Nephron progenitor cell (in vitro differentiated cells): ENCODE results near the gene CDH4.

Experiments used
- DNase-seq: peaks from one replicate; pipeline ENCODE4 v3.0.0; 2021
- H3K27ac Mint-ChIP-seq: 2 replicates; pipeline ENCODE4 v1.8.0; 2021; ENCODE audit warnings: mild to moderate bottlenecking, moderate library complexity, mixed read lengths
- H3K27me3 Mint-ChIP-seq: 2 replicates; pipeline ENCODE4 v1.8.0; 2021; ENCODE audit warnings: mild to moderate bottlenecking, low read depth, mixed read lengths; ENCODE audit not compliant: poor library complexity
- H3K36me3 Mint-ChIP-seq: 2 replicates; pipeline ENCODE4 v1.8.0; 2021; ENCODE audit warnings: low read depth, mixed read lengths
- H3K4me1 Mint-ChIP-seq: 2 replicates; pipeline ENCODE4 v1.8.0; 2021; ENCODE audit warnings: mixed read lengths
- H3K4me3 Mint-ChIP-seq: 2 replicates; pipeline ENCODE4 v1.8.0; 2021; ENCODE audit warnings: mild to moderate bottlenecking, moderate library complexity, mixed read lengths
- H3K9me3 Mint-ChIP-seq: 2 replicates; pipeline ENCODE4 v1.8.0; 2021; ENCODE audit warnings: mild to moderate bottlenecking, moderate library complexity, mixed read lengths
- CTCF ChIP-seq: fragments of 200-600 bp; sonication (generic); IDR thresholded peaks from 2 replicates; pipeline ENCODE4 v1.5.0; 2021; ENCODE audit warnings: antibody characterized with exemption

CDH4 gene

GRCh38 chr20:61847420-61847748 is 595.3 kb downstream of the CDH4 start:
- DNase-seq = no peak
- Mint-ChIP-seq H3K36me3 (no peaks in the 10 kb centered on the region), H3K4me1 (peaks cover 5% of the 10 kb centered on the region), H3K27me3 (peaks cover 9% of the 10 kb centered on the region), H3K27ac (no peak overlapping the region), H3K9me3 (peaks cover 3% of the 10 kb centered on the region), H3K4me3 (no peak overlapping the region)
- no peak for TF ChIP-seq CTCF

GRCh38 chr20:61847986-61848385 is 595.9 kb downstream of the CDH4 start:
- H3K4me3 Mint-ChIP-seq = no peak overlapping the region

GRCh38 chr20:61848851-61849250 is 596.8 kb downstream of the CDH4 start:
- no peak overlapping the region for H3K27ac Mint-ChIP-seq

More at GRCh38 chr20:61847986-61848385, 595.9 kb downstream of the CDH4 start:
- H3K36me3 Mint-ChIP-seq = no peaks in the 10 kb centered on the region
- no peak overlapping the region for H3K27ac Mint-ChIP-seq
- DNase-seq = no peak
- H3K9me3 Mint-ChIP-seq = peaks cover 3% of the 10 kb centered on the region
- peaks cover 5% of the 10 kb centered on the region for H3K4me1 Mint-ChIP-seq
- H3K27me3 Mint-ChIP-seq = peaks cover 9% of the 10 kb centered on the region
- TF ChIP-seq CTCF = no peak

GRCh38 chr20:61849376-61849775 is 597.3 kb downstream of the CDH4 start:
- Mint-ChIP-seq H3K27me3 (peaks cover 9% of the 10 kb centered on the region), H3K9me3 (peaks cover 3% of the 10 kb centered on the region), H3K4me3 (no peak overlapping the region), H3K27ac (no peak overlapping the region), H3K36me3 (no peaks in the 10 kb centered on the region), H3K4me1 (peaks cover 5% of the 10 kb centered on the region)
- no peak for DNase-seq
- TF ChIP-seq CTCF = no peak

More at GRCh38 chr20:61848851-61849250, 596.8 kb downstream of the CDH4 start:
- H3K4me1 Mint-ChIP-seq = peaks cover 5% of the 10 kb centered on the region
- no peak for TF ChIP-seq CTCF
- DNase-seq = no peak
- peaks cover 3% of the 10 kb centered on the region for H3K9me3 Mint-ChIP-seq
- peaks cover 9% of the 10 kb centered on the region for H3K27me3 Mint-ChIP-seq
- H3K36me3 Mint-ChIP-seq = no peaks in the 10 kb centered on the region
- H3K4me3 Mint-ChIP-seq = no peak overlapping the region

- Mint-ChIP-seq H3K36me3 (no peaks in the 10 kb centered on the region), H3K4me3 (no peak overlapping the region)
- no peak for TF ChIP-seq CTCF
Measured at GRCh38 chr20:61849822-61850221, 597.8 kb downstream of the CDH4 start.

GRCh38 chr20:61850457-61850856 is 598.4 kb downstream of the CDH4 start:
- Mint-ChIP-seq H3K27me3 (peaks cover 9% of the 10 kb centered on the region), H3K36me3 (no peaks in the 10 kb centered on the region), H3K27ac (no peak overlapping the region), H3K4me1 (no peaks in the 10 kb centered on the region), H3K4me3 (no peak overlapping the region), H3K9me3 (peaks cover 3% of the 10 kb centered on the region)
- TF ChIP-seq CTCF = no peak
- no peak for DNase-seq

More at GRCh38 chr20:61849822-61850221, 597.8 kb downstream of the CDH4 start:
- H3K4me1 Mint-ChIP-seq = peaks cover 5% of the 10 kb centered on the region
- no peak overlapping the region for H3K27ac Mint-ChIP-seq
- DNase-seq = no peak
- peaks cover 9% of the 10 kb centered on the region for H3K27me3 Mint-ChIP-seq
- H3K9me3 Mint-ChIP-seq = peaks cover 3% of the 10 kb centered on the region
